ENCODE measurements around the gene TSEN15. TPM values are rescaled to one million over a fixed set of nuclear protein-coding genes. Genes with fewer than 3 reads are reported as not detected.

The TSEN15 gene
- total RNA-seq, 4 donors from 2014 or later, result 45.8 to 63.3 (median 60.1) TPM

DNA sequence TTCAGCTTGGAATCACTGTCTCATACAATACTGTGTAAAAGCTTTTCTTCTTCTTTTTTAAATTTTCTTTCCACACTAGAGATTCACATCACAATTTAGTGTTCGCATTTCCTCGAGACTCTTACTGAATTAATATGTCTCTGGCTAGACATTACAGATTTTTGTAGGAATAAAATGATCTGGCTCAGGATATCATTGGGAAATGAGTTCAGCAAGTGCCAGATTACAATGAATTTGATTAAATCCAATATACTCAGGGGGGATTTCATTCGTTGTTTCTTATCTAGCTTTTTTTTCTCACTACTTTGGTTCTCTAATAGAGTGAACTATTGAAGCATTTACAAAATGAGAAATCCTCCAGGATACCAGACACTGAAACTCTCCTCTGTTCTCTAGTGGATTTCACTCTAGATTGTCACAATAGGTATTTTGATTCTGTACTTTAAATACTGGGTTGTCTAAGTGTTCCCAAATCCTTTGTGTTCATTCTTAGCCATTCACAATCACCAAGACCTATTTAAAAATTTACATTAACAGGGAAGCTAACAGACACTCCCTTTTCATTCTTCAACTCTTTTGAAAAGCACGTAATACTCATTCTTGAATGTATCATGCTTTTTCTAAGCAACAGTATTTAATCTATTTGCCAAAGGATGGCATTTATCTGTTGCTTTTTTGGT, 2.8 kb upstream of the TSEN15 start:
- intact Hi-C loops (cut with DNase I), result no loop called here
- no peak for TF ChIP-seq POLR2A (IDR thresholded peaks at IDR 0.05)
- TF ChIP-seq, protein P1, sequence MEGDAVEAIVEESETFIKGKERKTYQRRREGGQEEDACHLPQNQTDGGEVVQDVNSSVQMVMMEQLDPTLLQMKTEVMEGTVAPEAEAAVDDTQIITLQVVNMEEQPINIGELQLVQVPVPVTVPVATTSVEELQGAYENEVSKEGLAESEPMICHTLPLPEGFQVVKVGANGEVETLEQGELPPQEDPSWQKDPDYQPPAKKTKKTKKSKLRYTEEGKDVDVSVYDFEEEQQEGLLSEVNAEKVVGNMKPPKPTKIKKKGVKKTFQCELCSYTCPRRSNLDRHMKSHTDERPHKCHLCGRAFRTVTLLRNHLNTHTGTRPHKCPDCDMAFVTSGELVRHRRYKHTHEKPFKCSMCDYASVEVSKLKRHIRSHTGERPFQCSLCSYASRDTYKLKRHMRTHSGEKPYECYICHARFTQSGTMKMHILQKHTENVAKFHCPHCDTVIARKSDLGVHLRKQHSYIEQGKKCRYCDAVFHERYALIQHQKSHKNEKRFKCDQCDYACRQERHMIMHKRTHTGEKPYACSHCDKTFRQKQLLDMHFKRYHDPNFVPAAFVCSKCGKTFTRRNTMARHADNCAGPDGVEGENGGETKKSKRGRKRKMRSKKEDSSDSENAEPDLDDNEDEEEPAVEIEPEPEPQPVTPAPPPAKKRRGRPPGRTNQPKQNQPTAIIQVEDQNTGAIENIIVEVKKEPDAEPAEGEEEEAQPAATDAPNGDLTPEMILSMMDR (IDR thresholded peaks at IDR 0.05), result no peak
- Histone ChIP-seq H3K9me3 (no peaks in the 10 kb centered on the region), H3K36me3 (no peaks in the 10 kb centered on the region), H3K4me3 (replicated peaks in 1 of 3) (no peak overlapping the region), H3K27ac (no peak overlapping the region), H3K4me1 (peaks cover 19 to 21% of the 10 kb centered on the region in 2 donors), H3K27me3 (no peaks in the 10 kb centered on the region)
- DNase-seq, result no peak
- WGBS, 2 donors, result 62 to 63% methylated on average over 4 of the region's 4 CpGs

DNA sequence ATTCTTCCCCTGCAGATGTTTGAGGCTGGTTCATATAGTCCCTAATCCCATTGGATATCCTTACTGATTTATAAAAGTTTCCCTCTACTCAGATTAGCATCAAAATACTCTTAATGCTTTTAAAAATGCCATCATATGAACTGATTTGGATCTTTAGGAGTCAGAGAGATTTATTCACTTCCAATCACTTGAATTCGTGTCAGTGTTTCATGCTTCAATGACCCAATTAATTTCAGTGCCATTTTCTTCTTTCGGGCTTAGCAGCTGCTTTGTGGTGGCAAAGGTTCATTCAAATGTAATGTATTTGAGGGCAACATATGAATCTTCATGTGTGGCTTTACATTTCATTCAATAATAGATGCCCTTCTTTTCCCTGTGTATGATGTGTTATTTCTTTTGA, 2.2 kb upstream of the TSEN15 start:
- Histone ChIP-seq H3K4me1 (peaks cover 19 to 23% of the 10 kb centered on the region in 2 donors), H3K4me3 (replicated peaks in 1 of 3) (no peak overlapping the region), H3K9me3 (no peaks in the 10 kb centered on the region), H3K27me3 (no peaks in the 10 kb centered on the region), H3K27ac (no peak overlapping the region), H3K36me3 (no peaks in the 10 kb centered on the region)
- DNase-seq, result no peak
- intact Hi-C loops (cut with DNase I), result no loop called here
- WGBS, 2 donors, result 88 to 90% methylated on average over 2 of the region's 2 CpGs
- no peak for TF ChIP-seq POLR2A (IDR thresholded peaks at IDR 0.05)
- TF ChIP-seq, protein P1 (IDR thresholded peaks at IDR 0.05), result no peak

DNA sequence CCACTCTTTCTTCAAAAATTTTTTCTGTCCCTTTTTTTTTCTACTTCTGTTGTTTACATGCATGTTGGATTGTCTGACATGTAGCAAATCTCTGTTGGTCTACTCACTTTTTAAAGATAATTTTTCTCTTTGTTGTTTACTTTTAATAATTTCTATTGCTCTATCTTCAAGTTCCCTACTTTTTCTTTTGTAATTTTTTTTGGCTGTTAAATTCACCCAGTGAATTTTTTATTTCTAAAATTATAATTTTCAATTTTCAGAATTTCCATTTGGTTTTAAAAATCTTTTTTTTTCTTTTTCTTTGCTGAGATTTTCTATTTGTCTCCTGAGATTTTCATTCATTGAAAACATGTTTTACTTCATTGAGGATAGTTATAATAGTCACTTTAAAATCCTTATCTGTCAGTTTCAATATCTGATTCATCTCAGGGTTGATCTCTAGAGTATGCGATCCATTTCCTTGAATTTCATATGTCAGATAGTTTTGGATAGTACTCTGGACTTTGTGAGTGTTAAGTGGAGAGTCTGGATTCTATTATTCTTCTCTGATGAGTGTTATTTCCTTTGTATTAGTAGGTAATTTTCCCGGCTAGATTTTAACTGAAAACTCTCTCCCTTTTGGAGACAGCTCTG, 1.6 kb upstream of the TSEN15 start:
- H3K27ac ChIP-seq, result no peak overlapping the region
- H3K36me3 ChIP-seq, result no peaks in the 10 kb centered on the region
- no peak for DNase-seq
- no peak overlapping the region for H3K4me3 ChIP-seq (replicated peaks in 1 of 3)
- no peaks in the 10 kb centered on the region for H3K27me3 ChIP-seq
- TF ChIP-seq, protein P1 (IDR thresholded peaks at IDR 0.05), result no peak
- TF ChIP-seq POLR2A (IDR thresholded peaks at IDR 0.05), result no peak
- intact Hi-C loops (cut with DNase I), result no loop called here
- 86 to 89% methylated on average over 2 of the region's 2 CpGs for WGBS, 2 donors
- peaks cover 19 to 23% of the 10 kb centered on the region in 2 donors for H3K4me1 ChIP-seq
- no peaks in the 10 kb centered on the region for H3K9me3 ChIP-seq

DNA sequence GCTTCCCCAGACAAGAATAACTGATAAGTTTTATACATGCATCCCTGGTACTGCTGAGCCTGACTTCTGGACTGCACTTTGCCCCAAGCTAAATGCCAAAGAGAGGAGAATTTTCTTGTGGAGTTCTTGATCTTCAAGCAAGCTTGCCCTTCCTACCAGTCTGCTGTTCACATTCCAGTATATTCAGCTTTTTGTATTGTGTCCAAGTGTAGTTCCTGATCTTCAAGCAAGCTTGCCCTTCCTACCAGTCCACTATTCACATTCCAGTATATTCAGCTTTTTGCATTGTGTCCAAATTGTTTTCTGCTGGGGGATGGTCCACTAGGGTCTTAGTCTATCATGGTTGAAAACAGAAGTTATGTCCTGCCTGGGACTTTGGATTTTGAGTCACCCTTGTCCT, 894 bp upstream of the TSEN15 start:
- Histone ChIP-seq H3K4me3 (replicated peaks in 1 of 3) (peak overlapping the region in 1 of 3 donors; percentile 84), H3K27ac (peak overlapping the region; percentile 84 to 93 (median 92)), H3K27me3 (no peaks in the 10 kb centered on the region), H3K9me3 (no peaks in the 10 kb centered on the region), H3K4me1 (peaks cover 19 to 23% of the 10 kb centered on the region in 2 donors), H3K36me3 (no peaks in the 10 kb centered on the region)
- TF ChIP-seq, protein P1 (IDR thresholded peaks at IDR 0.05), result no peak
- TF ChIP-seq POLR2A (IDR thresholded peaks at IDR 0.05), result peak in 1 of 2 donors; percentile 13
- intact Hi-C loops (cut with DNase I), result no loop called here
- DNase-seq, result no peak

DNA sequence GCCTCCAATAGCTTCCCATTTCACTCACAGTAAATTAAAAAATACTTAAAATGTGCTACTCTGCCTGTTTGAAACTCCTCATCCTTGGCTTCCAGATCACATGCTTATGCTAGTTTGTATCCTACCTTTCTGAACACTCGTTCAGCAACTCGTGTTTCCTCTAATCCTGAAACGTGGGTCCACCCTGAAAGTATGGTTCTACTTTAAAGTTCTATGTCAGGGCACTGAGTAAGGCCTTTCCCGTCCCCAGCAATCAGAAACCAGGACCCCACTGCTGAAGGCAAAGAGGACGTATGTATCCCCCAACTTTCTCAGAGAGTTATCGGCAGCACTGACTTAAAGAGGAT, 419 bp upstream of the TSEN15 start:
- WGBS, 2 donors, result 2 to 5% methylated on average over 6 of the region's 6 CpGs
- H3K9me3 ChIP-seq, result no peaks in the 10 kb centered on the region
- H3K4me1 ChIP-seq, result peaks cover 19 to 23% of the 10 kb centered on the region in 2 donors
- TF ChIP-seq, protein P1 (IDR thresholded peaks at IDR 0.05), result no peak
- intact Hi-C loops (cut with DNase I), result no loop called here
- no peaks in the 10 kb centered on the region for H3K36me3 ChIP-seq
- peak overlapping the region; percentile 84 to 93 (median 92) for H3K27ac ChIP-seq
- H3K27me3 ChIP-seq, result no peaks in the 10 kb centered on the region
- H3K4me3 ChIP-seq (replicated peaks in 1 of 3), result peak overlapping the region; percentile 74 to 96 (median 84)
- DNase-seq, result peak in 1 of 2 donors; percentile 4
